K562 (cell line): ENCODE results near the gene TCF4. TPM values are rescaled to one million over a fixed set of nuclear protein-coding genes. Genes with fewer than 3 reads are reported as not detected.

Experiments
- ETS1 ChIP-seq: conservative IDR thresholded peaks from 2 replicates; pipeline ENCODE4 v1.6.1; 2011; ENCODE audit warnings: low read depth, mild to moderate bottlenecking, low read length; ENCODE audit not compliant: control insufficient read depth
- HNRNPL ChIP-seq: fragments of 200-400 bp; formaldehyde crosslinking; IDR thresholded peaks from 2 replicates; pipeline ENCODE4 v1.6.1; 2017; ENCODE audit warnings: low read depth, mild to moderate bottlenecking, low read length
- KAT8 ChIP-seq: fragments of 450-650 bp; IDR thresholded peaks from 2 replicates; pipeline ENCODE4 v1.6.1; 2016; ENCODE audit warnings: low read depth, mild to moderate bottlenecking
- TAF1 ChIP-seq: IDR thresholded peaks from 2 replicates; pipeline ENCODE4 v1.6.1; 2011; ENCODE audit warnings: mild to moderate bottlenecking, low read length, moderate library complexity; ENCODE audit not compliant: insufficient read depth, control insufficient read depth, severe bottlenecking; ENCODE audit errors: extremely low read depth
- ZHX1 ChIP-seq: fragments of 150-350 bp; conservative IDR thresholded peaks from 2 replicates; pipeline ENCODE4 v1.6.1; 2014; ENCODE audit warnings: low read length
- ZNF592 ChIP-seq: fragments of 450-650 bp; IDR thresholded peaks from 2 replicates; pipeline ENCODE4 v1.6.1; 2017; ENCODE audit warnings: antibody characterized with exemption, mild to moderate bottlenecking
- polyA plus RNA-seq, 8 experiments: library from polyadenylated mRNA; depleted of rRNA in 4 of 8; stranded (reverse) in 5 of 8; unstranded in 3 of 8; fragments of >200 nt; fragmentation: Nextera tagmentation in 2 of 8; fragmentation: Illumina TruSeq in 1 of 8; extraction: Ambion mirVana in 2 of 8; extraction: Trizol in 1 of 8; gene quantifications; 2 replicates each; pipeline versions ENCODE4 v1.2.1 to v1.2.3, GENCODE V29; 2011 to 2014; ENCODE audit warnings: inconsistent platforms in 1 of 8, missing spikeins in 1 of 8
- total RNA-seq, 7 experiments: library from RNA; depleted of rRNA in 6 of 7; stranded (reverse); fragments of >200 nt in 6 of 7; fragmentation: Illumina TruSeq in 2 of 7; extraction: Trizol in 2 of 7; gene quantifications; 2 replicates each; pipeline versions ENCODE4 v1.2.1 to v1.2.3, GENCODE V29; 2011 to 2021; ENCODE audit warnings: low replicate concordance in 1 of 7

The TCF4 gene
- total and polyA plus RNA-seq, 9 of the 15 experiments (the other 6 are each of a cell fraction or from before 2014, with no cell fraction given): 4.8 to 24.7 (median 15.2) TPM

GRCh38 chr18:55447672-55448018 lies 140.3 kb downstream of the TCF4 start (continued):
- TF ChIP-seq TAF1 (no peak), ZHX1 (no peak), KAT8 (no peak), ZNF592 (no peak), ETS1 (no peak), HNRNPL (no peak)
